Measurements from ENCODE around the gene PEPD.

Gene PEPD

DNA sequence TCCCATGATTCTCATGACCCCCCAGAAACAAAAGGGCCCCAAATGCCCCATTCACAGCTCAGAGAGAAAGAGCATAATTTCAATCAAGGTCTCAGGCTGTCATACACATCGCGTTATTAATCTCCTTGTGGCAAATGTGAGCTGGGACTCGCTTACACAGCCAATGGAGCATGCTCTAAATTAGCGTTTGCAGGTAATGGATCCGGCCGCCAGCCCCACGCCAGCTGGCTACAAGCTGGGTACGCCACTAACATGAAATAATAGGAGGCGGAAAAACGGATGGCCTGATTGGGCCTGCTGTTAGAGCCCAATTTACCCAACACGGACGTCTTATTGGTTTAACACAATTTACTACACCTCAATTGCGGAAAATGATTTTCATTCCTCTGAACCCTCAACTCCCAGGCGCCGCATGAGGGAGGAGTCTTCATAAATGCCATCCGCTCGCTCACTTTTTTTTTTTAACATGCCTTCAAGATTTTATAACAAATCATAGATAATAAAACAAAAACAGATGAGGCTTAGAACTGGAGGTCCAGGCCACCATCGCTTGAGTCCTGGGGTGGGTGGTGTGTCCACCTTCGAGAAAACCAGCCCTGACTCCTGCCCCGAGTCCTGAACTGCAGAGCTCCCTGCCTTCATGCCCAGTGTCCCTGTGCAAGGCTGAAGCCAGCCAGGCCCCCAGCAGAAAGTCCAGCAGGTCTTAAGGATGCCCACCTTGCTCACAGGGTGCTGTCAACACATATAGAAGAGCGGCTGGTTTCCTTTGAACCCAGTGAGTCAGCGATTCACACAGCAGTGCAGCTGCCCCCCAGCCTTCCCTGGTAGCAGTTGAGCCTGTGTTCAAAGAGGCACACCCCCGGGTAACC is 62.1 kb downstream of the PEPD start:
- no peak for DNase-seq

GRCh38 chr19:33458807-33459206 is 62.8 kb downstream of the PEPD start:
- DNase-seq: no peak

DNA sequence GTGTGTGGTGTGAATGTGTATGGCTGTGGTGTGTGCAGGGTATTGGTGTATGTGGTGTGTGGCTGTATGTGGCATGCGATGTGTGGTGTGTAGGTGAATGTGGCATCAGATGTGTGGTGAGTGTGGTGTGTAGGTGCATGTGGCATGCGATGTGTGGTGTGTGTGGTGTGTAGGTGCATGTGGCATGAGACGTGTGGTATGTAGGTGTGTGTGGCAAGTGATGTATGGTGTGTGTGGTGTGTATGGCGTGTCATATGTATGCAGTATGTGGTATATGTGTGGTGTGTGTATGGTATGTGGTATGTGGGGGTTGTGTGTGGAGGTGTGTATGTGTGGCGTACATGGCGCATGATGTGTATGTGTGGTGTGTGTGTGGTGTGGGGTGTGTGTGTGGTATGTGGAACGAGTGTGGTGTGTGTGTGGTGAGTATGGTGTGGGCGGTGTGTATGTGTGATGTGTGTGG is 63.4 kb downstream of the PEPD start:
- DNase-seq: no peak

DNA sequence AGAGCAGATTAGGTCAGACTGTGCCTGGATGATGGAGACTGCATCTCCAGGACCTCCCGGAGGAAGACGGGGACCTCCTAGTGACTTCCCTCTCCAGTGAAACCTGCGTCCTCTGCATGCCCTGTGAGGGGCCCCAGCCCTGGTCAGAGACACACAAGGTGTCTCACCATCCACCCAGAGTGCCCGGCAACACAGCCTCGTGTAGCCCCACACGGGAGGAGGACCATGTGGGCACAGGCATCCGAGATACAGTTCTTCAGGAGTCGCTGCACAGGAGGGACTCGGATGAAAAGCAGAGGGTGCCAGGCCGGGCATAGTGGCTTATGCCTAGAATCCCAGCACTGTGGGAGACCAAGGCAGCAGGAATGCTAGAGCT is 64.8 kb downstream of the PEPD start:
- no peak for DNase-seq

- DNase-seq: no peak
Measured at GRCh38 chr19:33456076-33456844, 65.3 kb downstream of the PEPD start.

DNA sequence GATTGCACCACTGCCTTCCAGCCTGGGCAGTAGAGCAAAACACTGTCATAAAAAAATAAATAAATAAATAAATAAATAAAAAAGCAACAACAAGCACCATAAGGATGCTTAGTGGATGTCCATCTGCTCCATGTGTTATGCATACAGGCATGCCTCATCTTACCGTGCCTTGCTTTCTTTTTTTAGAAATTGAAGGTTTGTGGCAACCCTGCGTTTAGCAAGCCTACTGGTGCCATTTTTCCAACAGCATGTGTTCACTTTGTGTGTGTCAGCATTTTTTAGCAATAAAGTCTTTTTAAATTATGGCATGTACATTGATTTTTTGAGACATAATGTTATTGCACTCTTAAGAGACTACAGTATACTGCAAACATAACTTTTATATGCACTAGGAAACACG is 68.3 kb downstream of the PEPD start:
- DNase-seq: no peak

DNA sequence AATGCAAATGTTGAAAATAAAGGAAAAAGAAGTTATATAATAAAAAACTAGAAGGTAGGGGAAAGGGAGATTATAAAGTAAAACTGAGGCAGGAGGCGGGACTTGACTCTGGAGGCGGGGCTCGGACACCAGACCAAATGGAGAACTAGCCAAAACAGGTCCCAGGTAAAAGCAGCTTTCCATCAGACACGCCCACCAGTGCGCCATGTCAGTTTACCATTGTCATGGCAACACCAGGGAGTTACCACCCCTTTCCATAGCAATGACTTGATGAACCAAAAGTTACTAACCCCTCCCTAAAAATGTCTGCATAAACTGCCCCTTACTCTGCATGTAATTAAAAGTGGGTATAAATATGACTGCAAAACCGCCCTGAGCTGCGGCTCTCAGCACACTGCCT is 70.9 kb downstream of the PEPD start:
- DNase-seq: no peak

GRCh38 chr19:33449799-33450198 is 71.8 kb downstream of the PEPD start:
- DNase-seq: no peak

- DNase-seq: no peak
Measured at GRCh38 chr19:33448159-33448516, 73.5 kb downstream of the PEPD start.

DNA sequence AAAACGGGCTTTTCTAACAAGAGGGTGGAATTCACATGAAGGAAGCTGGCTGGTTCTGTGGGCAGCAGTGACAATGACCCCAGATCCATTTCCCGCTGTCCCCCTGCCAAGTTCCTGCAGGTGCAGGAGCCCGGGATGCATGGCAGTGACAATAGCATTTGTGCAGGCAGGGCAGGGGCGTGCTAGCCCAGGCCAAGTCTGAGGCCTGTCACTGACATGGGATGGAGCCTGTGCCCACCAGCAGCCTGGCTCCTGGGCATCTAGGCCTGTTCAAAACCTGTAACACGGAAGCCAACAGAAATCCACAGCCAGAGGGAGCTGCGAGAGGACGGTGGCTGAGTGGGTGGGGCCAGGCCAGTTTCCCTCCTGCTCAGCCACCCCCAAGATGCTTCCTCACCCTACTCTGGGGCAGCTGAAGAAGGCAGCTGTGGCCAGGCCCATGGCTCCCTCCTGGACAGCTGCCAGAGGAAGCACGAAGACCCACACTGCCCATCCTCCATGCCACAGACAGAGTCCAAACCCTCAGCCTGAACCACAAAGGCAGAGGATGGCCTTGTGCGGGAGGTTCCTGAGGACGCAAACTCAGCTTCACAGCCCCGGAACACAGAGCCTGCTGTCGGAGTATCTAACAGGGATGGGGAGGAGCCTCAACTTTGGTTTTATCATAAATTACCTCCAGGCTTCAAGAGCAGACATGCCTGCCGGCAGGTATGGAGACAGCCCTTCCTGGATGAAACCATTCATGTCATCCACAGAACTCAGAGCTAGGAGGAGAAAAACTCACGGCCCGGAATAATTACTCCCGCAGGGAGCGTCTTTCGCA is 74.0 kb downstream of the PEPD start:
- peak in 4 of 56 donors; percentile 5 to 30 (median 13) for DNase-seq

DNA sequence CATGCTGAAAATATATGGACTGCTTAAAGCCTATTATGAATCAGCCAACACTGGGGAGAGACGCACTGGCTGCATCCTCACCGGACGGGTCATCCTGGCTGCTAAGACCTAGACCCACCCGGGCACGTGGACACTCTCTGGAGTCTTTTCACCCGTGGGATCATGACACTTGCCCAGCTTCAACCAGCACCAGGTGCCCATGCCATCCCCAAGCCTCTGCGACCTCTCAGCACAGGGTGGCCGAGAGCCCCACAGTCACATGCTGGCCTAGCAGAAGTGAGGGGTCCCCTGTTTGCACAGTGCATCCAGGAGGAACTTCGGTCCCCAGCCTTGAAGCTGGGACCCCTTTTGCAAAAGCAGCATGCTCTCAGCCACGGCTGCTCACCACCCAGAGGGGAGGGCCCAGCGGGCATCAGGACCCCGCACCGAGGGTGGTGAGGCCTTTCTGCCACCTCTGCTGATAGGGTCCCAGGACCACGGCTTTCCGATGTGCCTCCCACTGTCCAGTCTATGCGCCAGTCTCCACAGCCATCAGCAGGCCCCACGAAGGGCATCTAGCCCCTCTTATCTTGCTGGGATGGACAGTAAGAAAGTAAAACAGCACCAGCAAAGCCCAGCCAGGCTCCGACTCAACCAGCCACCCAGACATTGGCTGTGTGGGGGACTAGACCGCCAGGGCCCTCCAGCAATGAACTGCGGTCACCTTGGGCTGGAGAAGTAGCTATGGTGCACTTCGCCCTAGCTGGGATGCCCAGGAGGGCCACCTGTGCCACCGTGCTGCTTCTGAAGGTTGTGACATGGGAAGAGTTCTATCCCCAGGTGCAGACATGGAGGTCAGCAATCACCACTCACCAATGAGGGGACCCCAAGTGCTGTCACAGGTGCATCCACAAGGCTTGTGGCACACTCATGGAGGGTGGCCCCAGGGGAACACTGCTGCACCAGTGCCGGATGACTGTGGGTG is 75.0 kb downstream of the PEPD start:
- no peak for DNase-seq

GRCh38 chr19:33445442-33446329 is 75.9 kb downstream of the PEPD start:
- no peak for DNase-seq

DNA sequence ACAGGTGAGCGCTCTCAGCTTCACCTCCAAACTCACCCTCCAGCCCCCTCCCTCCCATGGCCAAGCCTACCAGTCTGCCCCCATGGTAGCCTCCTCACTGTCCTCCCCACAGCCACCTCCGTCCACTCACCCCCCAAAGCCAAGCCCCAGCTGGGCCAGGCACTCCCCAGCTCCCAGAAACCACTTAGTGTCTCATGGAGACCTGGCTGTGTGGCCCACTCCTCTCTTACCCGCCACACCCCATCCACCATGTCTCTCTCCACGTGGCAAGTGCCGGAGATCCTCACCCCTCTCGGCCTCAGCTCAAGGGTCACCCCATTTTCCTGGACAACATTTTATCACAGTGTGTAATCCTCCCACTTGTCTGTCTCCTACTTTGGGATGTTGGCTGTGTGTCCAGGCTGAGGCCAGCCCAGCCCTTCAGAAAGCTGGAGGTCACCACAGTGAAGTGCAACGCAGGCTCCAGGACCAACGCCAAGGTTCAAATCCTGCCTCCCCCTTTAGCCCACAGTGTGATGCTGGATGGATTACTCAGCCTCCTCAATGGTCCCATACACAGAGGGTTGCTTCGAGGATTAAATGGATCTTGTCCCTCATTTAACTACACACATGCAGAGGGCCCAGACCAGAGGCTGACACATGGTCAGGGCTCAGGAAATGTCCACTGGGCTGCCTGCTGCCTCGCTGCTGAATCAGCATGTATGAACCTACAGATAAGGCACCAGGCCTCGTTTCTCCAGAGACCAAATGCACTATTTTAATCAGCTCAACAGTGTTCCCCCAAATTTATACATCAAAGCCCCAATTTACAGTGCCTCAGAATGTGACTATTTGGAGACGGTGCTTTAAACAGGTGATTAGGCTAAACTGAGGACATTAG is 76.8 kb downstream of the PEPD start:
- no peak for DNase-seq

GRCh38 chr19:33443638-33444561 is 77.7 kb downstream of the PEPD start:
- DNase-seq: no peak

- DNase-seq: no peak
Measured at GRCh38 chr19:33442706-33443105, 78.9 kb downstream of the PEPD start.

GRCh38 chr19:33441828-33442227 is 79.8 kb downstream of the PEPD start:
- no peak for DNase-seq

- no peak for DNase-seq
Measured at GRCh38 chr19:33441277-33441699, 80.3 kb downstream of the PEPD start.

Measured in amygdala (tissue), 56 donors.